Psoas muscle (tissue), 8 donors: Measurements from ENCODE around the gene MPP2. TPM values are rescaled to one million over a fixed set of nuclear protein-coding genes. Genes with fewer than 3 reads are reported as not detected.

Experiments used
- ATAC-seq, 4 donors: fragments of 200-7000 bp; cut with Tn5 transposase; one replicate each; pipeline ENCODE4 v1.9.1; 2020; ENCODE audit warnings: moderate library complexity in 3 of 4, mild to moderate bottlenecking in 2 of 4
- DNase-seq, 2 donors: peaks; one replicate each; pipeline ENCODE4 v3.0.0-alpha.2; 2020
- H3K27ac ChIP-seq: fragments of 200-600 bp; one replicate; pipeline ENCODE4 v1.8.0; 2022
- H3K27me3 ChIP-seq, 3 donors: fragments of 200-600 bp in 1 of 3; one replicate each; pipeline versions ENCODE4 v1.6.1 to v1.8.0; 2013 to 2022; ENCODE audit warnings: low read length in 2 of 3, mild to moderate bottlenecking in 2 of 3, moderate library complexity in 1 of 3; ENCODE audit not compliant: insufficient read depth in 3 of 3
- H3K36me3 ChIP-seq, 2 donors: fragments of 200-600 bp in 1 of 2; one replicate each; pipeline versions ENCODE4 v1.6.1 to v1.8.0; 2013 to 2022; ENCODE audit warnings: low read depth in 1 of 2, mild to moderate bottlenecking in 1 of 2, moderate library complexity in 1 of 2; ENCODE audit not compliant: insufficient read depth in 1 of 2
- H3K4me1 ChIP-seq: fragments of 200-600 bp; one replicate; pipeline ENCODE4 v1.8.0; 2022
- H3K4me3 ChIP-seq: fragments of 200-600 bp; one replicate; pipeline ENCODE4 v1.8.0; 2022; ENCODE audit warnings: mild to moderate bottlenecking
- H3K9me3 ChIP-seq: fragments of 200-600 bp; one replicate; pipeline ENCODE4 v1.8.0; 2022
- WGBS, 3 donors: extraction: QIAGEN DNeasy Blood & Tissue Kit; methylation state at CpG; one replicate each; pipeline versions ENCODE4 v1.1.6 to v1.1.7; 2013; 5-methylcytosine and 5-hydroxymethylcytosine counted together
- intact Hi-C, 2 donors: fragments of 100-400 bp; cut with DNase I; formaldehyde crosslinking; loops; one replicate each; pipeline versions ENCODE4 v1.11.0 to v1.14.2; 2022
- polyA plus RNA-seq, 3 donors: library from polyadenylated mRNA; stranded (reverse); fragments of 200-250 nt; gene quantifications; one replicate each; pipeline ENCODE4 v1.2.3, GENCODE V29; 2013
- total RNA-seq, 4 donors: library from RNA; stranded (reverse); fragmentation: NEBNext Ultra II Directional in 2 of 4; extraction: Animal tissue kit (Norgen Biotek cat#: 25700) in 2 of 4; gene quantifications; one replicate each; pipeline versions ENCODE4 v1.2.1 to v1.2.4, GENCODE V29; 2021 to 2023
- TF ChIP-seq, protein P1 (sequence below): fragments of 200-600 bp; IDR thresholded peaks from one replicate; pipeline ENCODE4 v1.8.0; 2022; ENCODE audit warnings: antibody characterized with exemption
- donor health status: healthy with polysubstance abuse.
- donor health status: DM: no; HTN: no; CAD: no; lungs with moderate emphysema.
- donor health status: Bipolar disorder and iron deficiency.
- donor health status: healthy.
- donor health status: DM: yes; HTN: yes; CAD: no.
- donor health status: DM: no; HTN: no; CAD: no.
- donor health status: DM: no; HTN: no; CAD: no.
- donor health status: DM: yes; HTN: yes; CAD: no.

MPP2 gene
- total and polyA plus RNA-seq, 7 donors = 0.19 to 1.6 (median 0.42) TPM

DNA sequence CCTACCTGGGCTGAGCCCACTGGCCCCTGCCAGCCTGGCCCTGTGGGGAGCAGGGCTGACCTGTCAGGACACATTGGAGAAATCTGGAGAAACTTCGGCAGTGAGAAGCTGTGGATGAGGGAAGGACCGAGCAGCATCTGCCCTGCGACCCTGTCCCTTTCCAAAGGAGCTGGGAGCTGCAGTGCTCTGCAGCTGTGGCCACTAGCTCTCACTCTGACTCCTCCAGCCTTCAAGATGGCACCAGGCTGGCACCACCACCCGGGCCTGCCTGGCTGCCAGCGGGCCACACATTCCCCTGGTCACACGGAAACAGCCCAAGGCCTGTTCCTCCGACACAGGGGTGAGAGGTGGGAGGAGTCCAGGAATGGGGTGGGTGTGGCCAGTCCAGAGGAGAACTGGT is 30.3 kb downstream of the MPP2 start:
- H3K27ac ChIP-seq = no peak overlapping the region
- no peak for DNase-seq
- ATAC-seq = no peak
- TF ChIP-seq, protein P1, sequence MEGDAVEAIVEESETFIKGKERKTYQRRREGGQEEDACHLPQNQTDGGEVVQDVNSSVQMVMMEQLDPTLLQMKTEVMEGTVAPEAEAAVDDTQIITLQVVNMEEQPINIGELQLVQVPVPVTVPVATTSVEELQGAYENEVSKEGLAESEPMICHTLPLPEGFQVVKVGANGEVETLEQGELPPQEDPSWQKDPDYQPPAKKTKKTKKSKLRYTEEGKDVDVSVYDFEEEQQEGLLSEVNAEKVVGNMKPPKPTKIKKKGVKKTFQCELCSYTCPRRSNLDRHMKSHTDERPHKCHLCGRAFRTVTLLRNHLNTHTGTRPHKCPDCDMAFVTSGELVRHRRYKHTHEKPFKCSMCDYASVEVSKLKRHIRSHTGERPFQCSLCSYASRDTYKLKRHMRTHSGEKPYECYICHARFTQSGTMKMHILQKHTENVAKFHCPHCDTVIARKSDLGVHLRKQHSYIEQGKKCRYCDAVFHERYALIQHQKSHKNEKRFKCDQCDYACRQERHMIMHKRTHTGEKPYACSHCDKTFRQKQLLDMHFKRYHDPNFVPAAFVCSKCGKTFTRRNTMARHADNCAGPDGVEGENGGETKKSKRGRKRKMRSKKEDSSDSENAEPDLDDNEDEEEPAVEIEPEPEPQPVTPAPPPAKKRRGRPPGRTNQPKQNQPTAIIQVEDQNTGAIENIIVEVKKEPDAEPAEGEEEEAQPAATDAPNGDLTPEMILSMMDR = no peak
- H3K27me3 ChIP-seq = no peaks in the 10 kb centered on the region
- H3K36me3 ChIP-seq = no peaks in the 10 kb centered on the region
- H3K4me3 ChIP-seq = no peak overlapping the region
- peaks cover 11% of the 10 kb centered on the region for H3K4me1 ChIP-seq
- WGBS, 3 donors = 78 to 88% (median 79%) methylated on average over 7 of the region's 7 CpGs
- intact Hi-C loops = loop anchor here in 1 of 2 donors (1.0 kb wide), 1 partner anchor 118 kb away; no protein-coding TSS in a partner anchor
- H3K9me3 ChIP-seq = no peaks in the 10 kb centered on the region

DNA sequence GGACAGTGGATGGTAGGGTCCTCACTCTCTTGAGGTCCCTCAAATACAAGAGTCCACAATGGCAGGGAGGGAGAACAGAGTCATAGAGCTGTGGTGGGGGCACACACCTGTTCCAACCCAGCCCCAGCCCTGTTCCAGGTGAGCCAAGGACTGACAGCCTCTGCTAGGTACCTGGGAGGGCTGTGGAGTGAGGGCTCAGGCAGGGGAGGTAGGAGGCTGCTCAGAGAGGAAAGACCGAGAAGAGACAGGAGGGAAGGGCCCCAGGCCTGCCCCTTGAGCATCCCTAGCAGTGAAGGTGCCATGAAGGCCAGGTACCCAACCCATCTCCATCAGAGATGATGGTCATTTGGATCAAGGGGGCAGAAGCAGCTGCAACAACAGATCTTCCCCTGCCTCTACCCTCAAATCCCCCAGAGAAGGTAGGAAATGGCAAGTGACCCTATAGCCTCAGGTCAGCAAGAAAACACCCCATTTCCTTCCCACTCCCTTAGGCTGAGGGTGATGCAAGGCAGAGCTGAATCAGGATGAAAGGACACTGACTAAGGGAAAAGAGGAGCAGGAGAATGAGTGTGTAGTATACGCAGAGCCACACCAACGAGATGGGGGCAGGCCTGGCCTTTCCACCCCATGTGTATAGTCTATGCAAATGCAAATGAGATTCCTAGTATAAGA is 31.7 kb downstream of the MPP2 start:
- TF ChIP-seq, protein P1 = no peak
- intact Hi-C loops = no loop called here
- peaks cover 11% of the 10 kb centered on the region for H3K4me1 ChIP-seq
- ATAC-seq (no peak), DNase-seq (no peak)
- H3K27ac ChIP-seq = no peak overlapping the region
- WGBS, 3 donors = 92 to 94% (median 93%) methylated on average over 3 of the region's 3 CpGs
- H3K27me3 ChIP-seq = peaks cover 0 to 2% (median 0%) of the 10 kb centered on the region in 3 donors
- H3K4me3 ChIP-seq = no peak overlapping the region
- no peaks in the 10 kb centered on the region for H3K9me3 ChIP-seq
- H3K36me3 ChIP-seq = no peaks in the 10 kb centered on the region

GRCh38 chr17:43874293-43874692 is 33.0 kb downstream of the MPP2 start:
- H3K27me3 ChIP-seq = peaks cover 0 to 8% (median 0%) of the 10 kb centered on the region in 3 donors
- ATAC-seq = no peak
- WGBS, 3 donors = 82 to 85% (median 84%) methylated on average over 3 of the region's 3 CpGs
- TF ChIP-seq, protein P1 = no peak
- DNase-seq = no peak
- intact Hi-C loops = no loop called here
- H3K9me3 ChIP-seq = no peaks in the 10 kb centered on the region
- H3K4me1 ChIP-seq = peaks cover 6% of the 10 kb centered on the region
- H3K36me3 ChIP-seq = no peaks in the 10 kb centered on the region
- H3K27ac ChIP-seq = no peak overlapping the region
- no peak overlapping the region for H3K4me3 ChIP-seq

DNA sequence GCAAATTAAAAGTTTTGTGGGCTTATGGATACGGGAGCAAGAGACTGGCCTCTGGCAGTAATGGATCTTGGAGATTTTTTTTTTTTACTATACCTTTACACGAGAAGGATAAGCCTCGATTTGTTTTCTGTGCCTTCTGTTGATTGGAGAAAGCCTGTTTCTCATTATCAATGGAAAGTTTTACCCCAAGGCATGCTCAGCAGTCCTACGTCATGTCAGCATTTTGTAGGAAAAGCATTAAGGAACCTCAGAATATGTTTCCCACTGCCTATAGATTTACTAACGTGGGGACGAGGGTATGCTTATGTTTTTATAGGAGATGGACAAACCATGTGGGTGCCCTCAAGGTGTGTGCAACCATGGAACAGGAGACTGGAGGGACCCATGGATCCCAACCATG is 33.5 kb downstream of the MPP2 start:
- WGBS, 3 donors = 68 to 73% (median 72%) methylated on average over 6 of the region's 6 CpGs
- H3K36me3 ChIP-seq = no peaks in the 10 kb centered on the region
- ATAC-seq = no peak
- intact Hi-C loops = no loop called here
- H3K27me3 ChIP-seq = peaks cover 0 to 8% (median 0%) of the 10 kb centered on the region in 3 donors
- DNase-seq = no peak
- peaks cover 5% of the 10 kb centered on the region for H3K4me1 ChIP-seq
- H3K4me3 ChIP-seq = no peak overlapping the region
- no peak overlapping the region for H3K27ac ChIP-seq
- no peaks in the 10 kb centered on the region for H3K9me3 ChIP-seq
- TF ChIP-seq, protein P1 = no peak

DNA sequence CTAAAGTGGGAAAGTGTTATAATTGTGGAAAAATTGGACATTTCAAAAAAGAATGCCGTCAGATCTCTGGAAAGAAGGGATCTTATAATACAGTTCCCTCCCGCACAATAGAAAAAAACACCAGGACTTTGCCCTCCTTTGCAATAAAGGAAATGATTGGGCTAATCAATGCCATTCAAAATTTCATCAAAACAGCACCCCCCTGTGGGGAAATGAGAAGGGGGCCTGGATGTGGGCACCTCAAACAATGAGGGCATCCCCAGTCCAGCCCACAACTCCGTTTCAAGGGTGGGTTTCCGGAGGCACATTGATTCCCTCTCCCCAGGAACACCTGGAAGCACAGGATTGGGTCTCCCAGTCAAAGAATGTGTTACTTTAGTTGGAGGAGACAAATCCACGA is 34.2 kb downstream of the MPP2 start:
- H3K4me1 ChIP-seq = no peaks in the 10 kb centered on the region
- no peak overlapping the region for H3K27ac ChIP-seq
- WGBS, 3 donors = 58 to 65% (median 63%) methylated on average over 5 of the region's 5 CpGs
- TF ChIP-seq, protein P1 = no peak
- H3K27me3 ChIP-seq = peaks cover 0 to 8% (median 0%) of the 10 kb centered on the region in 3 donors
- intact Hi-C loops = no loop called here
- DNase-seq (no peak), ATAC-seq (no peak)
- no peak overlapping the region for H3K4me3 ChIP-seq
- no peaks in the 10 kb centered on the region for H3K9me3 ChIP-seq
- H3K36me3 ChIP-seq = no peaks in the 10 kb centered on the region
